NCI-H2081 treated with DMSO at 0.1 percent for 48 hours (cell line): Measurements from ENCODE around the gene PSMB5.

Experiments used
- DNase-seq: peaks from one replicate; lab custom pipeline; 2025; lab: John Stamatoyannopoulos, UW

The PSMB5 gene

DNA sequence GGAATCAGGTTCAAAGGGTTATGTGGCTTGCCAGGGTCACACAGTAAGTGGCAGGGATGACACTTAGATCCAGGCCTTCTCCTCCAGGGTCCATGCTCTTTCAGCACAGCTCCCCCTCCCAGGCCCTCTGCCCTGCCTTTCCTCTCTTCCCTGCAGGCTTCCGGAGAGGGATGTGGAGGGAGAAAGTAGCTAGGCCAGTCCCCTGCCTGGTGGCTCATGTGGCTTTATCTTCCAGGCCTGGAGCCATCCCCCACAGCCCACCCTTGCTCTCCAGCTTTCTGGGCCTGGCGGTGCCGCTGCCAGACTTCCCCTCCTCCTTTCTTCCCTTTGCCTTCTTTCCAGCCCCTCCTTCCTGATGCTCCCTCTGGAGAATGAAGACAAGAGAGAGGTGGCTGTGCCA lies 9.1 kb upstream of the PSMB5 start:
- DNase-seq: no peak

DNA sequence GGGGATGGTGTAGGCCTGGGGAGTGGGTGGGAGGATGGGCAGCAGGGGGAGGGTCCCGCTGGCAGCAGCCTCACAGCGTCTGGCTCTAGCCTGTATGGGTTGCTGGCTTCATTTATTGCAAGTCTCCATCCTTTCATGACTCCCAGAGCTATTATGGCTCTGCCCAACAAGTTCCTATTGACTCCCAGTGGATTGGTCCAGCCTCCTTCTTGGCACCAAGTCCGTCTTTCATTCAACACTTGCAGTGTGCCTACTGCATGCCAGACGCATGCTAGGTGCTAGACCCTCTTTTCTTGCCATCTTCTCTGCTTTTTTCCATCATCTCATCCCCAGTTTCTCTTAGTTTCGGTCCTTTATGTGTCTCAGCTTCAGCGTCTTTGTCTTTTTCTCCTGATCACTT lies 8.4 kb upstream of the PSMB5 start:
- DNase-seq: no peak

DNA sequence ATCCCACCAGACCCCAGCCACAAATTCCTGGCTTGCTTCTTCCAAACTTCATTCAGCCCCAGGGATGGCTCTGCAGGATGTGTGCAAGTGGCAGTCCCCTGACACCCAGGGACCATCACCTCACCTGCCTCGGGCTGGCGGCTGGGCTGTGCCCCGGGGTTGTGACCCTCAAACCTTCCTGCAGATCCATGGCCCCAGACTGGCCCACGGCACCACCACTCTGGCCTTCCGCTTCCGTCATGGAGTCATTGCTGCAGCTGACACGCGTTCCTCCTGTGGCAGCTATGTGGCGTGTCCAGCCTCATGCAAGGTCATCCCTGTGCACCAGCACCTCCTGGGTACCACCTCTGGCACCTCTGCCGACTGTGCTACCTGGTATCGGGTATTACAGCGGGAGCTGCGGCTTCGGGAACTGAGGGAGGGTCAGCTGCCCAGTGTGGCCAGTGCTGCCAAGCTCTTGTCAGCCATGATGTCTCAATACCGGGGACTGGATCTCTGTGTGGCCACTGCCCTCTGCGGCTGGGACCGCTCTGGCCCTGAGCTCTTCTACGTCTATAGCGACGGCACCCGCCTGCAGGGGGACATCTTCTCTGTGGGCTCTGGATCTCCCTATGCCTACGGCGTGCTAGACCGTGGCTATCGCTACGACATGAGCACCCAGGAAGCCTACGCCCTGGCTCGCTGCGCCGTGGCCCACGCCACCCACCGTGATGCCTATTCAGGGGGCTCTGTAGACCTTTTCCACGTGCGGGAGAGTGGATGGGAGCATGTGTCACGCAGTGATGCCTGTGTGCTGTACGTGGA lies 7.7 kb upstream of the PSMB5 start, which contains the start of gene PSMB11:
TSS of gene PSMB11 (plus strand) at position 51 of the 804 bp plus-strand sequence. CDS start at position 65, 14 bp downstream.
- no peak for DNase-seq

DNA sequence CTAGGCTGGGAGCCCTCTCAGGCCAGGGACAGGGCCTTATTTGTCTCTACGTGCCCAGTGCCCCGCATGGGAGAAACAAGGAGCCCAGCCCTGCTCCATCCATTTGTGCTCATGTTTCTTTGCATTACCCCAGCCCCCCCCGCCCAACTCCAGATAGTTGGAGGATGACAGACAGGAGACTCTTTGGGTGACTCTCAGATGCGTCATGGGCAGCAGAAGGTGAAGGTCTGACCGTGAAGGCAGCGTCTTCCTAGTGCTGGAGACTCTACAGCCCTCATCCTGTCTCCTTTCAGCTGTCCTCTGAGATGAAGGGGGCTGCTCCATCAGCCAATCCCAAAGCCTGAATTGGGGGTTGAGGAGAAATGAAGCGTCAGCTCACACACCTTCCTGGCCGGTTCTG lies 7.0 kb upstream of the PSMB5 start:
- no peak for DNase-seq

DNA sequence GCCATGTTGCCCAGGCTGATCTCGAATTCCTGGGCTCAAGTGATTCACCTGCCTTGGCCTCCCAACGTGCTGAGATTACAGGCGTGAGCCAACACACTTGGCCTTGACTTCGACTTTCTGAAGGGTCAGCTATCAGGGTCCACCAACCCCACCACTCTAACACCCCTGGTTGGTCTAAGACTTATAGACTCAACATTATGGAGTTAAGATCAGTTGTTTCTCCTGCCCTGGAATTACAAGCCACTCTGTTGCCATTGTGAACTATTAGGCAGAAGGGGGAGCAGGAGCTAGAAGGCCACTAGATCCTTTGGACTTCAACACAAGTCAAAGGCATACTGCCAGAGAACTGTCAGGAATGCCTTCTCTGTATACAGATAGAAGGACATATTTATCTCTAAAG lies 5.4 kb upstream of the PSMB5 start:
- no peak for DNase-seq

DNA sequence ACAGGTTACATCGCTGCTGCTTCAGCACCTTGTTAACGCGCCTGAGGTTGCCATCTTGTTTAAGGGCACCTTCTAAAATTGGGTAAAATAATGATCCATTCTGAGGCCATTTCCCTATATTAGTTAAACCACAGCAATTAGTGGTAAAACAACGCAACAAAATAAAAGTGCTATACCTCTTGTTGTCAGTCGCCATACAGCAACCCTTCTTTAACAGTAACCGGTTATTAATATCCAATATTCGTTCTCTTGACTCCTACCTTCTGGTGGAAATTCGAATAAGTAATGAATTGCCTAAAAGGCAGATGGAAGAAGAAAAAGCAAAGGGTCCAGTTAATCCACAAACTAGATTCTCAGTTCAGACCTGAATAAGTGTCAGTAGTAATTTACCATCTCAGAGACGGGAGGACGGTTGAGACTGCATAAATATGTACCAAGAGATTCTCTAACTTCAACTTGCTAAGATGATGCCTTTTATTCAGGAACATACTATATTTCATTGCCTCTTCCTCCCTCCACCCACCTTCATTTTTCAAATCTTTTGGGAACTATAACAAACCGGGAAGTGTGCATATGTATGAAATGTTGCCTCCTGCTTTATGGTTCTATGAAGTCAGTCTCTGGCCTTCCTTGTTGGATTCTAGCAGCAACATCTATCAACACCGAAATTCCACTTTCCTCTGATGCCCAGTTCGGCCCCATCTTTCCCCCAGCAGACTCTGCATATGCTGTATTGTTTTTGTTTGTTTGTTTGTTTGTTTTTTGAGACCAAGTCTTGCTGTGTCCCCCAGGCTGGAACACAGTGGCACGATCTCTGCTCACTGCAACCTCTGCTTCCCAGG lies 824 bp upstream of the PSMB5 start:
- DNase-seq: no peak

DNA sequence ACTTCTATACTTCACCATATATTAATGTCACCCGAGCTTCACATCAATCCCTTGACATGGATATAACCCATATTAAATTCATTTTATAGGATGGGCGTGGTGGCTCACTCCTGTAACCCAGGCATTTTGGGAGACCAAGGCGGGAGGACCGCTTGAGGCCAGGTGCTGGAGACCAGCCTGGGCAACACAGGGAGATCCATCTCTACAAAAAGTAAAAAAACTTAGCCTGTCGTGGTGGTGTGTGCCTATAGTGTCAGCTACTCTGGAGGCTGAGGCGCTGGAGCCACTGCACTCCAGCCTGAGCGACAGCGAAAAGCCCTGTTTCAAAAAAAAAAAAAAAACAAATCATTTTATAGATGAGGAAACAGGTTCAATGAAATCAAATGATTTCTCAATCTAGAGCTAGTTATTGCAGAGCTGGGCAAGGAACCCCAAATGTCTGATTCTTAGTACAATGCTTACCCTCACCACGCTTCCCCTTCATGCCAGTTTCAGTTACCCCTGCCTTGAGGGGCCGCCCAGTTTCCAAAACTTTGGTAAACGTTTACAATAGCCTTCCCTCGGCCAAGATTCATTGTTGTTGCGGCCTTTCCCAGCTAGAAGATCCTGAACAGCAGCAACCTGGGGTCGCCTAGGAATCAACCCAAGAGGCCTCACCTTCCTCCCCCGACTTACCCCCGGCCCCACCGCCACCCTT lies 751 bp downstream of the PSMB5 start:
- no peak for DNase-seq

DNA sequence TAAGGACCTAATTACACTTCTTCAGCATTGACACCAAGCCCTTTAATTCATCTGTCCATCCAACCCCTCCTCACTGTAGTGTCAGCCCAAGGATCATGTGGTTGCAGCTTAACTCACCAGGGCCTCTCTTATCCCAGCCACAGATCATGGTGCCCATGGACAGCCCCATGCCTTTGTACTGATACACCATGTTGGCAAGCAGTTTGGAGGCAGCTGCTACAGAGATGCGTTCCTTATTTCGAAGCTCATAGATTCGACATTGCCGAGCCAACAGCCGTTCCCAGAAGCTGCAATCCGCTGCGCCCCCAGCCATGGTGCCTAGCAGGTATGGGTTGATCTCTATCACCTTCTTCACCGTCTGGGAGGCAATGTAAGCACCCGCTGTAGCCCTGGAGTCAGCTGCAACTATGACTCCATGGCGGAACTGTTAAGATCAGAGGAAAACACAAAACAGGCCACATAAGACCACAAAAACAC lies 1.4 kb downstream of the PSMB5 start:
- no peak for DNase-seq

DNA sequence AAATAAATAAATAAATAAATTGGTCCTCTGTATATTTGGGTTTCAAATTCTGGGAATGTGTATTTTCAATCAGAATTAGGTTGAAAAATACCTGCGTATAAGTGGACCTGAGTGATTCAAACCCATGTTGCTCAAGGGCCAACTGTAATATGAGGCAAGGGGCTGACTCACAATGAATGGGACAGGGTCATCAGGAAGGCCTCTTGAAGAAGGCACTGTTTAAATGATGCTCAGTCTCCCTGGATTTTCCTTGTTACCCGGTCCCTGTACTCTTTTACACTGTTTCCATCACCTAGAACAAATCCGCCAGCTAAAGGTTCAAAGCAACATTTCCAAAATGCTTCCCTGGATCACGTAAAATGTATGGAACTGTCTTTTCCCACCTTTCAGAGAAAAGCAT lies 3.8 kb downstream of the PSMB5 start:
- DNase-seq: no peak

DNA sequence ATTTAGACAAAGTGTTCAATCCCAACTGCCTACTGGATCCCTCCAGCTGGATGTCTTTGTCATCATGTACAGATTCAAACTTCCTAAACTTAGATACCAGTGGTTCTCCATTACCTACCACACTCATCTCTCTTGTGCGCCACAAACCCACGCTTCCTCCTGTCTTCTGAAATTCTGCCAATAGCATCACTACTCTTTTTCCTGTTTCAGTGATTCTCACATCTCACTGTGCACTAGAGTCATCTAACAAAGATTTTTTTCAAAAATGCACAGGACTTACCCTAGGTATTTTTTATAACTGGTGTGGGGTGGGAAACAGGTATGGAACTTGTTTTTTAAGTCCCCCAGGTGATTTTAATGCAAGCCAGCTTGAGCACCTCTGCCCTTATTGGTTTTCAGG lies 5.9 kb downstream of the PSMB5 start:
- no peak for DNase-seq

DNA sequence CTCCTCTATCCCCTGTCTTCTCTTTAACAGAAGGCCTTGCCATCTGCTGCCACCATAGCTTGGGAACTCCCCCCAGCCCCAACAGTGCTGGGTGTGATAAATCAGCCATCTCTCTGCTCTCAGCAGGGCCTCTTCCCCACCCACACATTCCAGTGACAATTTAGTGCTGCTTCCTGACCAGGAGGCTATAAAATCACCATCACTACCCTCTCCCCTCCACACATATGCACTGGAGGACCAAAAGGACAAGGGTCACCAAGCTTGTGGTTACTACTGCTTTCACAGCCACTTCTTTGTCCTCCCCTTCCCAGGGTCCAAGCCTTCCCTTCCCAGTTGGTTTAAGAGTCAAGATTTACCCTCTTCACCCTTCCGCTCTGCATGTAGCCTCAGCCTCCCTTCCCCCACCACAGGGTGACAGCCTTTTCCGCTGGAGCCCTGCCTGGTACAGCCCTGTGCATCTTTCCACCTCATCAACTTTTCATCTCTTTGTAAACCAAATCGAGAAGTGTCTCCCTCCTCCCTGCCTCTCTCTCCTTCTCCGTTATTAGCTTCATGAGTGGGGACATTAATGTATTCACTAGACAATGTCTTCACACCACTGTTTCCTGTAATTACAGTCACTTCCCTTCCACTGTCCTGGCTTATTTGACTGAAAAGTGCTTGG lies 9.4 kb downstream of the PSMB5 start:
- no peak for DNase-seq

DNA sequence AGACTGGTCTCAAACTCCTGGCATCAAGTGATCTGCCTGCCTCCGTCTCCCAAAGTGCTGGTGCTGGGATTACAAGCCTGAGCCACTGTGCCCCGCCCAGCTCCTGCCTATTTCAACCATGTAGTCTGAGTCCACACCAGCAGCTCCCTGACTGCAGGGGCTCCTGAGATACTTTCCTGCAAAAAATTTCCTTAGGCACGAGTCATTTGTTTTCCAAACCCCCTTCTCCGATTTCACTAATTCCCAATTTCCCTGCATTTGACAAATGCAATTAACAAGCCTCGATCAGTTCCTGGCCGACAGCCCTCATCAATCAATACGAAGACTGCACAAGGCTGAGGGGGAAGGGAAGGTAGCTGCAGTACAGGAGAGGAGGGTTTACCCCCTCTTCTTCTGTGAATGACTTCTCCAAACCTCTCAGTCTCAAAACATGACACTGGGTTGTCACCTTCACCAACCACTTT lies 10.1 kb downstream of the PSMB5 start:
- no peak for DNase-seq

DNA sequence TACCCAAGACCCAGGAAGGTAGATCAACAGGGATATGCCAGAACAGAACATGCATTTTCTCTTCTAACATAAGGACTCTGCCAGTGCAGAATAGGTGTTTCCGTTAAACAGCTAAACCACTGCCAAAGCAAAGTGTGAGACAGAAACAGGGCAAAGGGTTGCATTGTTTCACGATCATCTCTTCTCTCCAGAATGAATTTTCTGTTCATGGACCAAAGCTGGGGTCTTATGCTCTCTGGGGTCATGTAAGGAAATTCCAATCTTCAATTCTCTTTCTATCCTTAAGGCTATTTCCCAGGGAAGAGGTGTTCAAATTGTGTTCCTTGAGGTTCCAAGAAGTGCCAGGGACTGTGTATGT lies 10.9 kb downstream of the PSMB5 start:
- no peak for DNase-seq

DNA sequence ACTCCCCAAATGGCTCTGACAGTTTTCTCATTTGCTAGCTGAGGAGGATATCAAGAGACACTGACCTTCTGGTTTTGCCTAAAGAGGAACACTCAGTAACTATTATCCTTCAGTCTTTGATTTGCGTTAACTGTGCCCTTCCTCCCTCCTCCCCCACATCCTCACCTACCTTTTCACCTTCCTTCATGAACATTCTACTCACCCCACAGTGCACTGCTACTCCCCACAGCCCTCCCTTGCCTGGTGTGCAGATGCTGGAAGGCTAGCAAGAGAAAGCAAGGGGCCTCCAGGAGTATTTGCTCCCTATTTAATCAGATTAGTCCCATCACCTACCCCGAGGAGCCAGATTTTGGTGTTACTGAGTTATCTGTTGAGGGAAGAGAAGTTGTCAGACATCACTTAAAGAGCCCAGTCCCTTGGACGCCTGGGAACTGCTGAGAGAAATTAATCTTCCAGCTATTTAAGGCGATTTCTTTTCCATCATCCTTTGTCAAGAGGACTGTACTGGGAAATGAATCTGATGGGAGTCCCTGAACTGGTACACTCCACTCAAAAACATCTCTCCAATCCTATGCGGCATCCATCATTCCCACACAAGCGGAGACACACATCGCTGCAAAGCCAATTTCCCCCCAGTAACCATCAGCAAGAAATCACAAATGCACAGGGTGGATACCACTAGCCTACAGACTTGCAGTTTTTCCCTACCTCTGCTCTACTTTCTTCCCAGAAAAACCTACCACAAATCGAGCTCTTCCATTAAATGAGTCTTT lies 11.5 kb downstream of the PSMB5 start:
- DNase-seq: no peak

DNA sequence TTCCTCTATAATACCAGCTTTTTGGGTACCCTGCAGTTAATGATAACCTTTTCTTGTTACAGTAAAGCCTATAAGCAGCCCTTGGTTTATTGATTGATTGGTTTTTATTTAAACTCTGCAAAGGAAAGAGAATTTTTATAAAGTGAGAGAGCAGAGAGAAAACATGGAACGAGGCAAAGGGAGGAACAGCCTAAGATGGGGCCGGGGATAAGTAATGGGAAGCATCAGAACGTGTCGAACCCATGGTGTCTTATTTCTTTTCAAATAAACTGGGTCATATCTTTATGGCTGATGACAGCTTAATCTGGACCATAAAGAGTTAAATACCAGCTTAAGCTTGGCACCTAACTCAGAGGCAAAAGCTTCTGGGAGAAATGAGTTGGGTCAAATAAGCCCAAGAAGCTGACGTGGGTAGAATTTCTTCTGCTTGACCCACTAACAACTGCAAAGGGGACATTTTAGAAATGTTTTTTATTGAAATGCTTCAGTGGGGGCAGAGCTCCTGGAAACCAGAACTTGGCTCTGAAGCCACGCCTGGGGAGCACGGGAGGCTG lies 12.7 kb downstream of the PSMB5 start:
- no peak for DNase-seq

DNA sequence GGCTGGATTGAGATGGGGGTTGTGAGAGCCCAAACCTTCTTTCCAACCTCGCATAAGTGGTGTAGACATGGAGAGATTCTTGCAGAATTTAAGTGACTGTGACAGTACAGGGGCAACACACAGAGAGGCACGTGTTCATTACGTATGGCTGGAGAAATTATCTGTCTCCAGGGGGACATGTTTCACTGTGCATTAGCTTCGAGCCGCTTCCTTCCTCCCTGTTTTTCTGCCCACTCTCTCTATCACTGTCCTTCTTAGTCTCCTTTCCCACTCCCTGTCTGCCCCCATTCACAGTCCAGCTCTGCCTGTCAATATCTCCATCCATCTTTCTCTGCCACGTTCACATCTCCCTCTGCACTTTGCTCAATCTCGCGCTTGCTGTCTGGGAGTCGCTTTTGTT lies 13.3 kb downstream of the PSMB5 start:
- no peak for DNase-seq

DNA sequence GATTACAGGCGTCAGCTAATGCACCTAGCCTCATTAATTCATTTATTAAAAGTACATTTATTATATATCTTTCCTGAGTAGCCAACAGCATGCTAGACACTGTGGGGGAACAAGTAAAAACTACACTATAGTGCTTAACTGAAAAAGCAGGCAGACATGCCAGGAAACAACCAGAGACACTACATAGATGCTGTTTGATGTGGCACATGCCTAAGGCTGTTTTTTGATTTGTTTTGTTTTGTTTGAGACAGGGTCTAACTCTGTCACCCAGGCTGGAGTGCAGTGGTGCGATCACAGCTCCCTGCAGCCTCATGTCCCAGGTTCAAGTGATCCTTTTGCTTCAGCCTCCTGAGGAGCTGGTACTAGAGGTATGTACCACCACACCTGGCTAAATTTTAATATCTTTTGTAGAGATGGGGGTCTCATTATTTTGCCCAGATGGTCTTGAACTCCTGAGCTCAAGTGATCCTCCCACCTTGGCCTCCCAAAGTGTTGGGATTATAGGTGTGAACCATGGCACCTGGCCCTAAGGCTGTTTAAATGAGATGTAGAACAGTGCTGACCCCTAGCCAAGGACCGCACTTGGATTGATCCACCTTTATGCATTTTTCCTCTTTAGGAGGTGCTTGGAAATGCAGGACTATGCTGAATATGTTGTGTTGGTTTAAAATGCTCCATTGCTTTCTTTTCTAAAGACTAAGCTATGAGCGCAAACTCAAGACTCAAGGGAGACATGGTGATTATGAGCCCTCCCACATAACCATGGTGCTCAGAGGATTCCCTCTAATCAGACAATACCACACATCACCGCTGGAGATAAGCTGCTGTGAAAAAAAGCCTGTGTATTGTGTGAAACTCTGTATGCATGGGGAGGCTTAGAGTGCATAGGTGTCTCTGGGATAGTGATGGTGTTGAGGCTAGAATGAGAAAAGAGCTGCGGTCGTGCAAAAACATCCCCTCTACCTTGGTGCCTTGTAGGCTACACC lies 14.3 kb downstream of the PSMB5 start:
- DNase-seq: no peak

DNA sequence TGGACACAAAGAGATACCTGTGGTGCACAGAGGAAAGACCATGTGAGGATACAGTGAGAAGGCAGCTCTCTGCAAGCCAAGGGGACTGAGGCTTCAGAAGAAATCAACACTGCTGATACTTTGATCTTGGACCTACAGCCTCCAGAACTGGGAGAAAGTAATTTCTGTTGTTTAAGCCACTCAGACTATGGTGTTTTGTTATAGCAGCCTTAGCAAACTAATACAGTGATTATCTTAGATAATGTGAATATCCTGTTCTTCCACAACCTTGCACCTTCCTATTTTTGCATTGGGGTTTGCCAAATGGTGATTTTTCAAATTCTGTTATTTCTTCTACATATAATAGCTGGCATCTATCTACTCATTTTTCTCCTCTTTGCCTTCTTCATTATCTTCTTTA lies 16.6 kb downstream of the PSMB5 start:
- DNase-seq: no peak

DNA sequence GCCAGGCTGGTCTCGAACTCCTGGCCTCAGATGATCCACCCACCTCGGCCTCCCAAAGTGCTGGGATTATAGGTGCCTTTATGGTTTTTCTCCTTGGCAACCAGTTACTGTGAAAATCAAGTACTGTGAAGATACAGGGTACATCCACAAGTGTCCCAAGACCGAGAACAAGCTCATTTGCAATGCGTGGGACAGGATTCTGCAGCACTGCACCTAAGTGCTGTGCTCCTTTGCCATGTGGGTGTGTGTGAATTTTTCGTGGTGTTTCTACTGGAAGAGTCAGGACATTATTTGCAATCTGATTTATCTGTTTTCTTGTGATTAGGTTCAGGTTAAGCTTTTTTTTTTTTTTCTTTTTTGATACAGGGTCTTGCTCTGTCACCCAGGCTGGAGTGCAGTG lies 17.6 kb downstream of the PSMB5 start:
- no peak for DNase-seq

DNA sequence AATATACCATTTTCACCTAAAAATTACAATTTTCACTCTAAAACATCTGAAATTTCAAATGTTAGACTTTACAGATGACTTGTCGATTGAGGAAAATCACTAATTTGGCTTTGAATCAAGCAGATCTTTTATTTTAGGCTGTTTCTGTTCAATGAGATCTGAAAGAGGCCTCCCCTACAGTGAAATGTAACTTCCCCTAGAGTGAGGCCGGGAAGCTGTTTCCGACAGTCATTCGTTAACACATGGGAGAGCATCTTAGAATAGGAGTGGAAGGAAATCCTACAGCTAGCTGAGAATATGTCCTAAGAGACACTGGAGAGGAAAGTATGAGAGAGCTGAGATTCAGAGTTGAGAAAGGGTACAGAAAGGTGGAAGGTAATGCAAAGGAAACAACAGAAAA lies 19.1 kb downstream of the PSMB5 start:
- DNase-seq: no peak
